Right atrium auricular region (tissue), 2 donors: ENCODE measurements around the gene MARK3. TPM values are rescaled to one million over a fixed set of nuclear protein-coding genes. Genes with fewer than 3 reads are reported as not detected.
"Not testable (repeated sequence)": the region's sequence is repeated elsewhere in the genome, so short reads cannot be mapped to it uniquely, and the experiment has no call there.

Source experiments
- DNase-seq: peaks from one replicate; pipeline ENCODE4 v3.0.0-alpha.2; 2019; ENCODE audit warnings: low spot score
- H3K27ac ChIP-seq, 2 donors: fragments of 200-600 bp; sonication (generic); 1 replicate in 1 of 2; 2 replicates in 1 of 2; pipeline ENCODE4 v1.5.1; 2016 to 2019
- H3K27me3 ChIP-seq, 2 donors: fragments of 200-600 bp; sonication (generic); one replicate each; pipeline versions ENCODE4 v1.5.1 to v1.6.0; 2017 to 2019
- H3K36me3 ChIP-seq: fragments of 200-600 bp; sonication (generic); one replicate; pipeline ENCODE4 v1.5.1; 2016
- H3K4me1 ChIP-seq, 2 donors: fragments of 200-600 bp; sonication (generic); one replicate each; pipeline versions ENCODE4 v1.5.1 to v1.6.0; 2017 to 2019
- H3K4me3 ChIP-seq, 2 donors: fragments of 200-600 bp; sonication (generic); 1 replicate in 1 of 2; 2 replicates in 1 of 2; pipeline ENCODE4 v1.5.1; 2017 to 2019; ENCODE audit warnings: mild to moderate bottlenecking in 1 of 2, moderate library complexity in 1 of 2
- H3K9me3 ChIP-seq, 2 donors: fragments of 200-600 bp; sonication (generic); one replicate each; pipeline ENCODE4 v1.5.1; 2019
- CTCF ChIP-seq, 2 donors: fragments of 200-600 bp; sonication (generic); IDR thresholded peaks; one replicate each; pipeline ENCODE4 v1.5.1; 2019; ENCODE audit warnings: antibody characterized with exemption in 2 of 2
- total RNA-seq, 2 donors: library from RNA; depleted of rRNA; stranded (reverse); fragments of >200 nt; gene quantifications; one replicate each; pipeline ENCODE4 v1.1.0, GENCODE V29; 2016

The MARK3 gene
- total RNA-seq, 2 donors from 2014 or later, result 71.7 to 74.2 TPM

GRCh38 chr14:103510724-103511693, 125.8 kb downstream of the MARK3 start:
- Histone ChIP-seq H3K4me3 (no peak overlapping the region), H3K9me3 (no peaks in the 10 kb centered on the region), H3K27ac (no peak overlapping the region), H3K4me1 (peaks cover 0 to 26% of the 10 kb centered on the region in 2 donors), H3K36me3 (peaks cover 26% of the 10 kb centered on the region), H3K27me3 (no peaks in the 10 kb centered on the region)
- no peak for DNase-seq
- no peak for TF ChIP-seq CTCF (IDR thresholded peaks at IDR 0.05)

- not testable (repeated sequence) for H3K4me3 ChIP-seq
- H3K36me3 ChIP-seq, result peaks cover 22% of the 10 kb centered on the region
Measured at GRCh38 chr14:103512180-103512579, 127.0 kb downstream of the MARK3 start.

GRCh38 chr14:103512701-103513611, 127.7 kb downstream of the MARK3 start:
- H3K27me3 ChIP-seq, result no peaks in the 10 kb centered on the region
- H3K4me1 ChIP-seq, result peaks cover 0 to 43% of the 10 kb centered on the region in 2 donors
- peaks cover 22% of the 10 kb centered on the region for H3K36me3 ChIP-seq
- no peak overlapping the region for H3K4me3 ChIP-seq
- no peaks in the 10 kb centered on the region for H3K9me3 ChIP-seq
- peak overlapping the region; percentile 76 to 83 for H3K27ac ChIP-seq
- DNase-seq, result no peak
- TF ChIP-seq CTCF (IDR thresholded peaks at IDR 0.05), result no peak

More at GRCh38 chr14:103512180-103512579, 127.0 kb downstream of the MARK3 start:
- H3K9me3 ChIP-seq, H3K27me3 ChIP-seq, DNase-seq: not testable (repeated sequence)
- peak overlapping the region; percentile 76 to 83 for H3K27ac ChIP-seq
- H3K4me1 ChIP-seq, result peaks cover 0 to 35% of the 10 kb centered on the region in 2 donors

- no peaks in the 10 kb centered on the region for H3K27me3 ChIP-seq
- no peak for DNase-seq
- H3K4me1 ChIP-seq, result peaks cover 0 to 61% of the 10 kb centered on the region in 2 donors
- no peak overlapping the region for H3K4me3 ChIP-seq
- H3K27ac ChIP-seq, result no peak overlapping the region
- no peak for TF ChIP-seq CTCF (IDR thresholded peaks at IDR 0.05)
- peaks cover 14% of the 10 kb centered on the region for H3K36me3 ChIP-seq
- H3K9me3 ChIP-seq, result no peaks in the 10 kb centered on the region
Measured at GRCh38 chr14:103514596-103515421, 129.6 kb downstream of the MARK3 start.

- Histone ChIP-seq H3K27me3 (no peaks in the 10 kb centered on the region), H3K9me3 (no peaks in the 10 kb centered on the region), H3K4me1 (peaks cover 0 to 79% of the 10 kb centered on the region in 2 donors), H3K4me3 (no peak overlapping the region), H3K27ac (peak overlapping the region; percentile 21 to 84), H3K36me3 (peaks cover 5% of the 10 kb centered on the region)
- no peak for TF ChIP-seq CTCF (IDR thresholded peaks at IDR 0.05)
- DNase-seq, result no peak
Measured at GRCh38 chr14:103516426-103517173, 131.4 kb downstream of the MARK3 start.
